GM19240 (cell line): ENCODE data around the gene ISCU.

ENCODE experiments used
- DNase-seq: peaks from one replicate; pipeline ENCODE4 v3.0.0; 2011; ENCODE audit warnings: low spot score; ENCODE audit not compliant: insufficient read length

The ISCU gene

GRCh38 chr12:108603743-108604142 lies 41.3 kb downstream of the ISCU start:
- DNase-seq: no peak

- no peak for DNase-seq
Observed at GRCh38 chr12:108604208-108604941, 42.0 kb downstream of the ISCU start.

- no peak for DNase-seq
Observed at GRCh38 chr12:108605000-108605689, 42.7 kb downstream of the ISCU start.

GRCh38 chr12:108605690-108606406 lies 43.5 kb downstream of the ISCU start:
- no peak for DNase-seq

- no peak for DNase-seq
Observed at GRCh38 chr12:108606492-108606891, 44.1 kb downstream of the ISCU start.

- no peak for DNase-seq
Observed at GRCh38 chr12:108607981-108608600, 45.7 kb downstream of the ISCU start.

- no peak for DNase-seq
Observed at GRCh38 chr12:108608616-108609015, 46.2 kb downstream of the ISCU start.

- DNase-seq: no peak
Observed at GRCh38 chr12:108609537-108610335, 47.3 kb downstream of the ISCU start.

- no peak for DNase-seq
Observed at GRCh38 chr12:108610336-108610815, 48.0 kb downstream of the ISCU start.

GRCh38 chr12:108610856-108611605 lies 48.6 kb downstream of the ISCU start:
- no peak for DNase-seq

- no peak for DNase-seq
Observed at GRCh38 chr12:108611884-108612415, 49.6 kb downstream of the ISCU start.

- no peak for DNase-seq
Observed at GRCh38 chr12:108612788-108613282, 50.4 kb downstream of the ISCU start.

- no peak for DNase-seq
Observed at GRCh38 chr12:108613548-108613947, 51.2 kb downstream of the ISCU start.

- DNase-seq: no peak
Observed at GRCh38 chr12:108614041-108614440, 51.6 kb downstream of the ISCU start.

- DNase-seq: no peak
Observed at GRCh38 chr12:108614639-108615038, 52.2 kb downstream of the ISCU start.

GRCh38 chr12:108615918-108616317 lies 53.5 kb downstream of the ISCU start:
- DNase-seq: no peak

GRCh38 chr12:108616359-108616758 lies 54.0 kb downstream of the ISCU start:
- DNase-seq: no peak

- peak; percentile 83 for DNase-seq
Observed at GRCh38 chr12:108616941-108617858, 54.8 kb downstream of the ISCU start.
